ENCODE results near the gene CEP44.

GRCh38 chr4:174320494-174321199 is 36.9 kb downstream of the CEP44 start:
- TF ChIP-seq REST (IDR thresholded peaks at IDR 0.05) (no peak), MAX (IDR thresholded peaks at IDR 0.05) (no peak), NR2F2 (IDR thresholded peaks at IDR 0.05) (no peak), GABPA (IDR thresholded peaks at IDR 0.05 in 1 of 2, conservative IDR thresholded peaks at IDR 0.05 in 1 of 2) (no peak), RXRA (IDR thresholded peaks at IDR 0.05) (no peak), TAF1 (conservative IDR thresholded peaks at IDR 0.05) (no peak)
- TF ChIP-seq, protein P1, sequence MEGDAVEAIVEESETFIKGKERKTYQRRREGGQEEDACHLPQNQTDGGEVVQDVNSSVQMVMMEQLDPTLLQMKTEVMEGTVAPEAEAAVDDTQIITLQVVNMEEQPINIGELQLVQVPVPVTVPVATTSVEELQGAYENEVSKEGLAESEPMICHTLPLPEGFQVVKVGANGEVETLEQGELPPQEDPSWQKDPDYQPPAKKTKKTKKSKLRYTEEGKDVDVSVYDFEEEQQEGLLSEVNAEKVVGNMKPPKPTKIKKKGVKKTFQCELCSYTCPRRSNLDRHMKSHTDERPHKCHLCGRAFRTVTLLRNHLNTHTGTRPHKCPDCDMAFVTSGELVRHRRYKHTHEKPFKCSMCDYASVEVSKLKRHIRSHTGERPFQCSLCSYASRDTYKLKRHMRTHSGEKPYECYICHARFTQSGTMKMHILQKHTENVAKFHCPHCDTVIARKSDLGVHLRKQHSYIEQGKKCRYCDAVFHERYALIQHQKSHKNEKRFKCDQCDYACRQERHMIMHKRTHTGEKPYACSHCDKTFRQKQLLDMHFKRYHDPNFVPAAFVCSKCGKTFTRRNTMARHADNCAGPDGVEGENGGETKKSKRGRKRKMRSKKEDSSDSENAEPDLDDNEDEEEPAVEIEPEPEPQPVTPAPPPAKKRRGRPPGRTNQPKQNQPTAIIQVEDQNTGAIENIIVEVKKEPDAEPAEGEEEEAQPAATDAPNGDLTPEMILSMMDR (IDR thresholded peaks at IDR 0.05; ENCODE audit: low read depth, low read length, missing input control): no peak
- TF ChIP-seq, protein P2, sequence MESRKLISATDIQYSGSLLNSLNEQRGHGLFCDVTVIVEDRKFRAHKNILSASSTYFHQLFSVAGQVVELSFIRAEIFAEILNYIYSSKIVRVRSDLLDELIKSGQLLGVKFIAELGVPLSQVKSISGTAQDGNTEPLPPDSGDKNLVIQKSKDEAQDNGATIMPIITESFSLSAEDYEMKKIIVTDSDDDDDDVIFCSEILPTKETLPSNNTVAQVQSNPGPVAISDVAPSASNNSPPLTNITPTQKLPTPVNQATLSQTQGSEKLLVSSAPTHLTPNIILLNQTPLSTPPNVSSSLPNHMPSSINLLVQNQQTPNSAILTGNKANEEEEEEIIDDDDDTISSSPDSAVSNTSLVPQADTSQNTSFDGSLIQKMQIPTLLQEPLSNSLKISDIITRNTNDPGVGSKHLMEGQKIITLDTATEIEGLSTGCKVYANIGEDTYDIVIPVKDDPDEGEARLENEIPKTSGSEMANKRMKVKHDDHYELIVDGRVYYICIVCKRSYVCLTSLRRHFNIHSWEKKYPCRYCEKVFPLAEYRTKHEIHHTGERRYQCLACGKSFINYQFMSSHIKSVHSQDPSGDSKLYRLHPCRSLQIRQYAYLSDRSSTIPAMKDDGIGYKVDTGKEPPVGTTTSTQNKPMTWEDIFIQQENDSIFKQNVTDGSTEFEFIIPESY (IDR thresholded peaks at IDR 0.05): no peak
- TF ChIP-seq, protein P3, sequence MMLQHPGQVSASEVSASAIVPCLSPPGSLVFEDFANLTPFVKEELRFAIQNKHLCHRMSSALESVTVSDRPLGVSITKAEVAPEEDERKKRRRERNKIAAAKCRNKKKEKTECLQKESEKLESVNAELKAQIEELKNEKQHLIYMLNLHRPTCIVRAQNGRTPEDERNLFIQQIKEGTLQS (IDR thresholded peaks at IDR 0.05): no peak

Measured in liver (tissue), 3 donors.